HG02870 (cell line): ENCODE data around the gene PEX26.
A peak's percentile ranks its signal among the peaks of the same experiment; 100 is the strongest.
"Not testable (repeated sequence)": the region's sequence is repeated elsewhere in the genome, so short reads cannot be mapped to it uniquely, and the experiment has no call there.

ENCODE experiments used
- ATAC-seq: cut with Tn5 transposase; IDR thresholded peaks from one replicate; pipeline ENCODE4 v1.9.1; 2021; ENCODE audit warnings: mild to moderate bottlenecking, moderate library complexity; ENCODE audit not compliant: unreplicated experiment

Gene PEX26

GRCh38 chr22:18056161-18056666 is 21.6 kb upstream of the PEX26 start:
- ATAC-seq: no peak

GRCh38 chr22:18056807-18057474 is 20.8 kb upstream of the PEX26 start:
- ATAC-seq: peak; percentile 83

- ATAC-seq: peak; percentile 54
Measured at GRCh38 chr22:18057568-18058209, 20.1 kb upstream of the PEX26 start.

GRCh38 chr22:18058371-18059093 is 19.3 kb upstream of the PEX26 start:
- ATAC-seq: no peak

- no peak for ATAC-seq
Measured at GRCh38 chr22:18059094-18059417, 18.7 kb upstream of the PEX26 start.

- ATAC-seq: no peak
Measured at GRCh38 chr22:18059473-18059872, 18.3 kb upstream of the PEX26 start.

GRCh38 chr22:18059991-18060390 is 17.8 kb upstream of the PEX26 start:
- no peak for ATAC-seq

- ATAC-seq: no peak
Measured at GRCh38 chr22:18060646-18061620, 16.9 kb upstream of the PEX26 start.

- ATAC-seq: no peak
Measured at GRCh38 chr22:18062421-18062820, 15.4 kb upstream of the PEX26 start.

- no peak for ATAC-seq
Measured at GRCh38 chr22:18063306-18063705, 14.5 kb upstream of the PEX26 start.

GRCh38 chr22:18063715-18064114 is 14.1 kb upstream of the PEX26 start:
- not testable (repeated sequence) for ATAC-seq

GRCh38 chr22:18064636-18065035 is 13.2 kb upstream of the PEX26 start:
- no peak for ATAC-seq

- no peak for ATAC-seq
Measured at GRCh38 chr22:18065256-18065655, 12.5 kb upstream of the PEX26 start.

GRCh38 chr22:18066181-18066859 is 11.5 kb upstream of the PEX26 start:
- no peak for ATAC-seq

- ATAC-seq: no peak
Measured at GRCh38 chr22:18067121-18067520, 10.7 kb upstream of the PEX26 start.

- ATAC-seq: no peak
Measured at GRCh38 chr22:18067548-18068341, 10.0 kb upstream of the PEX26 start.

- no peak for ATAC-seq
Measured at GRCh38 chr22:18068381-18068988, 9.3 kb upstream of the PEX26 start.

- no peak for ATAC-seq
Measured at GRCh38 chr22:18069041-18069440, 8.7 kb upstream of the PEX26 start.

- ATAC-seq: no peak
Measured at GRCh38 chr22:18070041-18070440, 7.7 kb upstream of the PEX26 start.
